Loucy (cell line): ENCODE results near the gene PI16.

ENCODE experiments used
- H2AFZ ChIP-seq: fragments of 200-600 bp; sonication (generic); 2 replicates; pipeline ENCODE4 v1.6.0; 2016; ENCODE audit warnings: antibody characterized with exemption, mild to moderate bottlenecking, low read length, moderate library complexity
- H3F3A ChIP-seq: fragments of 200-600 bp; 2 replicates; pipeline ENCODE4 v1.6.0; 2016; ENCODE audit warnings: antibody characterized with exemption, low read depth, mild to moderate bottlenecking
- H3K27me3 ChIP-seq: fragments of 200-600 bp; sonication (generic); 2 replicates; pipeline ENCODE4 v1.6.1; 2014; ENCODE audit warnings: low read length, mild to moderate bottlenecking; ENCODE audit not compliant: insufficient read depth, poor library complexity, severe bottlenecking
- H3K36me3 ChIP-seq: fragments of 200-600 bp; sonication (generic); 2 replicates; pipeline ENCODE4 v1.6.1; 2016; ENCODE audit warnings: low read length; ENCODE audit not compliant: insufficient read depth
- H3K4me1 ChIP-seq: fragments of 200-600 bp; sonication (generic); 2 replicates; pipeline ENCODE4 v1.5.1; 2014; ENCODE audit warnings: low read length, mild to moderate bottlenecking; ENCODE audit not compliant: insufficient read depth, poor library complexity, severe bottlenecking
- H3K4me2 ChIP-seq: fragments of 200-600 bp; sonication (generic); 2 replicates; pipeline ENCODE4 v1.6.0; 2014; ENCODE audit warnings: antibody characterized with exemption, low read length, low read depth, mild to moderate bottlenecking; ENCODE audit not compliant: poor library complexity, severe bottlenecking
- H3K4me3 ChIP-seq: fragments of 200-600 bp; sonication (generic); 2 replicates; pipeline ENCODE4 v1.5.1; 2014; ENCODE audit warnings: low read length, mild to moderate bottlenecking, mixed read lengths; ENCODE audit not compliant: poor library complexity, severe bottlenecking
- H3K79me2 ChIP-seq: fragments of 200-600 bp; sonication (generic); 2 replicates; pipeline ENCODE4 v1.6.1; 2014; ENCODE audit warnings: low read length; ENCODE audit not compliant: insufficient read depth
- H3K9ac ChIP-seq: fragments of 200-600 bp; sonication (generic); 2 replicates; pipeline ENCODE4 v1.6.0; 2014; ENCODE audit warnings: mild to moderate bottlenecking, low read depth, low read length, moderate library complexity; ENCODE audit not compliant: poor library complexity, severe bottlenecking
- H3K9me2 ChIP-seq: fragments of 200-600 bp; sonication (generic); replicated peaks from 2 replicates; pipeline ENCODE4 v1.6.1; 2016; ENCODE audit warnings: low read depth, low read length, mixed read lengths
- H3K9me3 ChIP-seq: fragments of 200-600 bp; sonication (generic); 2 replicates; pipeline ENCODE4 v1.6.1; 2014; ENCODE audit warnings: mild to moderate bottlenecking, antibody characterized with exemption, low read length, low read depth; ENCODE audit not compliant: insufficient read depth
- H4K20me1 ChIP-seq: fragments of 200-600 bp; sonication (generic); 2 replicates; pipeline ENCODE4 v1.6.0; 2014; ENCODE audit warnings: antibody characterized with exemption, low read length, mild to moderate bottlenecking; ENCODE audit not compliant: insufficient read depth, poor library complexity, severe bottlenecking
- EZH2phosphoT487 ChIP-seq: fragments of 200-600 bp; IDR thresholded peaks from 2 replicates; pipeline ENCODE4 v1.6.1; 2018; ENCODE audit warnings: antibody characterized with exemption, mild to moderate bottlenecking, moderate library complexity, borderline replicate concordance
- TF ChIP-seq, protein P1 (sequence below): fragments of 200-600 bp; sonication (generic); conservative IDR thresholded peaks from 2 replicates; pipeline ENCODE4 v1.5.1; 2014; ENCODE audit warnings: mild to moderate bottlenecking, antibody characterized with exemption, low read length

PI16 gene

DNA sequence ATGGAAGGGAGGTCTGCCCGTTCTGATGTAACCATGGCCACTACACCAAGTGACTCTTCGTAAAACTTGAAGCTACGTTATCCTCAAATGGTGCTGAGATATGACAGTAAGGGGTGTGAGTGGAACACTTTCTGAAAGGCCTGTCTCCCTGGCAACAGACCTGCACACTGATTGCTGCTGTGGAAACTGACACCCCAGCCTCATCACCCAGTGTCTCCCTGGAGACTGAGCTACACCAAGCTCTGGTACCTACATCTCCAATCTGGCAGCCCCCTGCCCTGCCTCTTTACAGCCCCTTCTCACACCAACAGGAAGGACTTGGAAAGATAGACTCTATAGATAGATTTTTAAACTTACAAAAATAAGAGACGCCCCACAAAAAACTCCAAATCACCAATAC, 13.2 kb downstream of the PI16 start:
- no peaks in the 10 kb centered on the region for H3K27me3 ChIP-seq
- no peaks in the 10 kb centered on the region for H3K9me3 ChIP-seq
- no peak overlapping the region for H3K9ac ChIP-seq
- H3K4me1 ChIP-seq, result peaks cover 24% of the 10 kb centered on the region
- H3F3A ChIP-seq, result no peaks in the 10 kb centered on the region
- H3K36me3 ChIP-seq, result peaks cover 61% of the 10 kb centered on the region
- no peak overlapping the region for H2AFZ ChIP-seq
- H3K9me2 ChIP-seq, result no peaks in the 10 kb centered on the region
- H4K20me1 ChIP-seq, result no peaks in the 10 kb centered on the region
- H3K4me2 ChIP-seq, result no peak overlapping the region
- H3K79me2 ChIP-seq, result no peaks in the 10 kb centered on the region
- TF ChIP-seq, protein P1, sequence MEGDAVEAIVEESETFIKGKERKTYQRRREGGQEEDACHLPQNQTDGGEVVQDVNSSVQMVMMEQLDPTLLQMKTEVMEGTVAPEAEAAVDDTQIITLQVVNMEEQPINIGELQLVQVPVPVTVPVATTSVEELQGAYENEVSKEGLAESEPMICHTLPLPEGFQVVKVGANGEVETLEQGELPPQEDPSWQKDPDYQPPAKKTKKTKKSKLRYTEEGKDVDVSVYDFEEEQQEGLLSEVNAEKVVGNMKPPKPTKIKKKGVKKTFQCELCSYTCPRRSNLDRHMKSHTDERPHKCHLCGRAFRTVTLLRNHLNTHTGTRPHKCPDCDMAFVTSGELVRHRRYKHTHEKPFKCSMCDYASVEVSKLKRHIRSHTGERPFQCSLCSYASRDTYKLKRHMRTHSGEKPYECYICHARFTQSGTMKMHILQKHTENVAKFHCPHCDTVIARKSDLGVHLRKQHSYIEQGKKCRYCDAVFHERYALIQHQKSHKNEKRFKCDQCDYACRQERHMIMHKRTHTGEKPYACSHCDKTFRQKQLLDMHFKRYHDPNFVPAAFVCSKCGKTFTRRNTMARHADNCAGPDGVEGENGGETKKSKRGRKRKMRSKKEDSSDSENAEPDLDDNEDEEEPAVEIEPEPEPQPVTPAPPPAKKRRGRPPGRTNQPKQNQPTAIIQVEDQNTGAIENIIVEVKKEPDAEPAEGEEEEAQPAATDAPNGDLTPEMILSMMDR, result no peak
- TF ChIP-seq EZH2phosphoT487, result no peak
- H3K4me3 ChIP-seq, result no peak overlapping the region

DNA sequence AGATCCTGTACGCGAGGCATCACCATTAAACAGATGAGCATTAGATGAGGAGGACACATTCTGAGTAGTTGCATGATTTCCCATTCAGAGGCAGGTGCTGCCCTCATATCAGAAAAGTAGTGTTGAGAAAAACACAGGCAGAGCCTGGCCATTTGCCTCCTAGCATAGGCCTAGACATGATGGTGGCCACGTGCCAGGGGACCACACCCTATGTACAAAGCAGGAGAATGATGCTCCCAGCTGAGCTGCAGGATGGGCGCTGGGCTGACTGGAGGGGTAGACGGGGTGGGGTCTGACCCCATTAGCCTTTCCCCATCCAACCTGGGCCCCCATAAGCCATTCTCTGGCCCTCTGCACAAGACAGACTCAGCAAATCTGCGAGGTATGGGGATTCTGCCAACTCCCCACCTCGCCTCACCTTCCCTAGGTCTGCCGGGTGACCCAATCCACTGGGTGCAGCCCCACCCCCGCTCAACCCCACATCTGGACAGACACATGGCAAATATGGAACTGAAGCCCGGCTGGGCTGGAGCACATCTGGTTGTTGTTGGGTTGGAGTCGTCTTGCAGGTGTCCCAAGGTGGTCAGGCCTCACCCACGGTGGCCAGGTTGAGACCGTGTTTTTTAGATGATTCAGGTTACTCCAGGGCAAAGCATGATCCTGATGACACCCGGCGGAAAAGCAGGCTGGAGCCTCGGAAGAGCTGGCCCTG, 13.9 kb downstream of the PI16 start:
- TF ChIP-seq EZH2phosphoT487, result no peak
- TF ChIP-seq, protein P1, result no peak
- H3K9me2 ChIP-seq, result no peaks in the 10 kb centered on the region
- no peak overlapping the region for H3K9ac ChIP-seq
- no peak overlapping the region for H2AFZ ChIP-seq
- H4K20me1 ChIP-seq, result no peaks in the 10 kb centered on the region
- H3K9me3 ChIP-seq, result no peaks in the 10 kb centered on the region
- H3K79me2 ChIP-seq, result no peaks in the 10 kb centered on the region
- H3K36me3 ChIP-seq, result peaks cover 67% of the 10 kb centered on the region
- no peak overlapping the region for H3K4me2 ChIP-seq
- peaks cover 18% of the 10 kb centered on the region for H3K4me1 ChIP-seq
- H3K4me3 ChIP-seq, result no peak overlapping the region
- H3K27me3 ChIP-seq, result no peaks in the 10 kb centered on the region
- no peaks in the 10 kb centered on the region for H3F3A ChIP-seq

DNA sequence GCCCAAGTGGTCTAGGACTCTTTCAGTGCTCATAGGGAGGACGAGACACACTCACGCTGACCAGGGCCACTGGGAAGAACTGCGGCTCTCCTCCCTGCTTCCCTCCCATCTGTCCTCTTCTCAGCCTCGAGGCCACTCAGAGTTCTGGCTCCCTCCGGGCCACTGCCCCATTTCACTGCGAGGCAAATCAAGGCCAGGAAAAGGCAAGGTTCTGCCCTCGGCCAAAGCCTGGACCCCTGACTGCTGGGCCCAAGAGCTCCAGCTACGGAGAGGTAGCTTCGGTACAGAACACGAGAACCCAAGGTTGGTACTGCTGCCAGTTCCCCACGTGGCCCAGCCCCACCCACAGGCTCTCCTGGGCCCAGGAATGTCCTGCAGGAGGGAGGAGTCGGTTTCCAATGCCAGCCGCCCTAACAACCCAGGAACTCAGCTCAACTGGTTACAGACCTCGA, 14.7 kb downstream of the PI16 start:
- Histone ChIP-seq H4K20me1 (no peaks in the 10 kb centered on the region), H3K36me3 (peaks cover 76% of the 10 kb centered on the region), H3K9ac (no peak overlapping the region), H3K79me2 (no peaks in the 10 kb centered on the region), H3K9me2 (no peaks in the 10 kb centered on the region), H3K4me1 (peaks cover 9% of the 10 kb centered on the region), H3K27me3 (no peaks in the 10 kb centered on the region), H3K9me3 (no peaks in the 10 kb centered on the region), H3K4me3 (no peak overlapping the region), H2AFZ (no peak overlapping the region), H3F3A (no peaks in the 10 kb centered on the region), H3K4me2 (no peak overlapping the region)
- no peak for TF ChIP-seq EZH2phosphoT487
- TF ChIP-seq, protein P1, result no peak
